Hematopoietic multipotent progenitor cell treated with erythropoietin and hydrocortisone succinate and interleukin-3 and kit ligand, for 15 days (in vitro differentiated cells): Measurements from ENCODE around the gene RBM5.
A peak's percentile ranks its signal among the peaks of the same experiment; 100 is the strongest.

Source experiments
- DNase-seq: peaks from one replicate; pipeline ENCODE4 v3.0.0-alpha.2; 2015; ENCODE audit warnings: low spot score

RBM5 gene

DNA sequence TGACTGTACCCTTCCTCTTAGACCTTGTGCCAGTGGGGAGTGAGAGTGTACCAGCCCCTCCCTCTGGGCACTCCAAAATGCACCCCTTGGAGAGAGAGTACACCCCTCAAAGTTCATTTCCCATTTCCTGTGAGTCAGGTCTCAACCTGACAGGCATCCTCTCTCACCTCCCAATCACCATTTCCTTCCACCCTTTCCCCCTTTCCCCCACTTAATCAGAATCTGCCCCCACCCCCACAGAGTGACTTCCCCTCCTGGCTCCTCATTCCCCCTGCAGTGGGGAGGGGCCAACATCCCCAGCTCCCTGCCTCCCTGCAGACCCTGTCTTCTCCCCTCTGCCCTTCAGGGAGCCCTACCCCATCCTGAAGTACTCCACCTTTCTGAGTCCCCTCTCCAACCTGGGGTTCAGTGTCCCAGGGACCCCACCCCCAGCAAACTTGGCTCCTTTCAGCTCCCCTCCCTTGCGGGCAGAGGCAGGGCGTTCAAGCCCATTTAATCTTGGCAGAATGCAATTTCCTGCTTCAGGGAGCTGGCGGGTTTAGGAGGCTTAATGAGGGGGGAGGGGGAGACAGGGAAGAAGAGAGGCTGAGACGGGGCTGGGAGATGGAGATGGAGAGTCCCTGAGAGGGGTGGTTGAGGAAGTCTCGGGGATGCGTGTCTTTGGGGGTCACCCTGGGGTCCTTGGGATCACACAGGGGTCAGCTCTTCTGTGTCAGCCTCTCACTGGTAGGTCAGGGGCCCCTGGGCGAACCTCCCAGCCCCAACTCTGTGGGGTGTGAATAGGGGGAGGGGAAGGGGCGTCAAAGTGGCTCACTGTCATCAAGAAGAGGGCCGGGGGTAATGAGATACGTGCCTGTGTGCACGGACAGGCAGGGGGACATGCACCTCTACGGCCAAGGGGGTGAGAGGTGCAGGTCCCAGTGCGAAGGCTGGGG lies 49.8 kb downstream of the RBM5 start:
- DNase-seq: no peak

DNA sequence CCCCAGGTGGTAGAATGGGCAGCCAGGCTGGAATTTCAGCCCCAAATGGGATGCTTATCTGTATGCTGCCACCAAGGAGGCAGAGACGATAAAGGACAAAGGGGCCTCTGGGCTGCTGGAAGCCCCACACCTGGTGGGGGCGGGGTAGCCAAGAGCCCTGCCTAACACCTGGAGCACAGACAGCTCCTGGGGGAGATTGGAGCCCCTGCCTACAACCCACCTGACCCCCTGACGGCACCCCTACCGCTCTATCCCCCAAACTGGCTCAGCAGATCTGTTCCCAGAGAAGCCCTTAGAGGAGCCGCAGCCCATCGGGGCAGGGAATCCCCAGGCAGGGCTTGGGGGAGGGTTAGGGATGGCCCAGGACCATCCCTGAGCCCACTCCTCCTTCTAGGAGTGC lies 50.6 kb downstream of the RBM5 start:
- DNase-seq: no peak

DNA sequence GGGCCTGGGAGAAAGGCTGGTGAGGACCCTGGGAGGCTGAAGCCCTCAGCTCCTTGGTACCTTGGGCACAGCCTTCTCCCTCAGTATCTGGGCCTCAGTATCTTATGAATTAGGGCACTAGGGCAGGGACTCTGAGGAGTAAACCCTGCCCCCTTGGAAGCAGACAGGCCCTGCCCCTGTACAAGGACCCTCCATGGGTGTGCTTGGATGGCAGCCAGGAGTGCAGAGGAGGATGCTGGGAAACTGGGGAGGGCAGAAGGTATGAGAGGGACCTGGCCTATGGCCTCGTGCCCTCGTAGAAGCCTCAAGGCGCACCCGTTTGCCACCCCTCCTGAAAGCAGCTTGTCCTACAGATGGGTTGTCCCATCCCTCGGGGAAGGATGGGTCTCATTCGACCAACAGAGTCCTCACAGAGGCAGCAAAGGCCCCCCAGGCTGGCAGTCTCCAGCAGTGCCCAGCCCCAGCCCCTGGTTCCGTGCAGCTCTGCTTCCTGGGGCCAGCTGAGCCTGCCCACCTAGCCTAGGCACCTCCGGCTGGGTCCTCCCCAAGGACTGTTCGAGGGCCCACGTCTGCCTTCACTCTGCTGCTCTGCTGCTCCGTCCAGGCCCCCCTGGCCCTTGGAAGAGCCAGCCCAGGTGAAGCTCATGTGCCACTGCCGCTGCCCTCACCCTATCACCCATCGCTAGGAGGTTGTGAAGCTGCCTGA lies 51.2 kb downstream of the RBM5 start:
- no peak for DNase-seq

DNA sequence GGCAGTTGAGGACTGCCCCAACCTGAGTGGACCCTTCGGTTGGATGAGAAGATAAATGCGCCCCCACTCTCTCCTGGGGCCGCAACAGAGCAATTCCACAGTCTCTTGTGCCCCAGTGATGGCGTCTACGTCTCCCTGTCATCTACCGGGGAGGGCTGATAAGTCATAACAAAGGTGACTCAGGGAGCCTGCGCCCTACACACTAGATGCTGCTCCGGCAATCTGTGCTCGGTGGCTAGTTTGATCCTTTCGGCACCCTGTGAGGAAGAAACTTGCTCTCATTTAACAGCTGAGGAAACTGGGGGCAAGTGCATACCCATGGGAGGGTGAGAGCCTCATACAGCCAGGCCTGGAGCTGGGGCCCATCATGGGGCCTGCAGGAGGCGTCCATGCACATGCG lies 52.3 kb downstream of the RBM5 start:
- no peak for DNase-seq

DNA sequence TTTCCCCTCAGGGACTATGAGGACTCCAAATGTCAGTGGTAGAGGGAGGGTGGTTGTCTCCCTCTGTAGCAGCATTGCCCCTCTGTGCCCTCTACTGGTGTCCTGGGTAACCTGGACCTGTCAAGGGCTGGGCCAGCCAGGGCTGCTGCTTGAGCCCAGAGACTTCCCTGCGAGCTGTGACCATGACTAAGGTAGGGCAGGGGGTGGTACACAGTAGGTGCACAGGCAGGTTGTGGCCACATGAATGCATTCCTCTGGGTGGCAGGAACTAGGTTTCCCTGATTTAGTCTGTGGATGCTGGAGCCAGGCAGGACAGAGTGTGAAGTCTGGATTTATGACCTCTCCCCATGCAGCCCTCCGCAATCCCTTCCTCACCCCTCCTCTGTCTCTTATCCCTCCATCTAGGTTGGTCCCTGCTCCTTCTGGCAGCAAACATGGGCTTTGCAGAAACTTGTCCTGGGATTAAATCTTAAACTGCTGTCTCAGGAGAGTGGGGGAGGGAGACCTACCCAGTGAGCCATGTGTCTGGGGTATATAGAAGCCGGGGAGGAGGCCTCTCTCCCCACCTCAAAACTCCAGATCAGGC lies 57.7 kb downstream of the RBM5 start:
- no peak for DNase-seq

DNA sequence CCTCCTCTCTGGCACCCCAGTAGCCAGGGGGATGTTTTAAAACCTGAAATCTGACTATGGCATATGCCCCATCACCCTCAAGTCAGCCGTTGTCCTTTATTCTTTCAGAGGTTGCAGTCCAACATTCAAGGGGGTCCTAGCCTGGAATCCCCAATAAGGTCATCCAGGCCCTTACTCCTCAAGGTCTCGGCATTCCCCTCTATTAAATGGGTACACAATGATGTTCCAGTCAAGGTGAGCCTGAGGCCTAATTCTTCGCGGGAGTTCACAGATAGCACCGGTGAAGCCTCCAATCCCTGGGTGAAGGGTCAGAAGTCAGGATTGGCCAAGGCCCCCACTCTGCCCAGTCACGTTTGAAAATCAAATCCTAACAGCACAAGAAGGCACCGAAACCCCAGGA lies 58.3 kb downstream of the RBM5 start:
- DNase-seq: no peak

DNA sequence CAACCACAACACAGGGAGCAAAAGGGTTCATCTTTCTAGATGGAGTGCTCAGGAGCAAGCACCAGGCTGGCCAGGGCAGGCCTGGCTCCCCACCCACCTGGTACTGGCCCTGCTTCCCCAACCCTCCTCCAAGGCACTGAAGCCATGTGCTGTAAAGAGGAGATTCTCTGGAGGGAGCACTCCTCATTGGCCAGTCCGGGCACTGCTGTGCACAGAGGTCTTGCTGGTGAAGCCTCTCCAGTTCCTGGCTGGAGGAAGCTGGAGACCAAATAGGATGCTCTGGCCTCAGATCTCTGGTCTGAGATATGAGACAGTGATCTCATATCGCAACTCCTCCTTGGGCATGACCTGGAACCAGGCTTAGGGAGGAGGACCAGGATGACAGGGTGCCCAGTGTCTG lies 58.7 kb downstream of the RBM5 start:
- no peak for DNase-seq

DNA sequence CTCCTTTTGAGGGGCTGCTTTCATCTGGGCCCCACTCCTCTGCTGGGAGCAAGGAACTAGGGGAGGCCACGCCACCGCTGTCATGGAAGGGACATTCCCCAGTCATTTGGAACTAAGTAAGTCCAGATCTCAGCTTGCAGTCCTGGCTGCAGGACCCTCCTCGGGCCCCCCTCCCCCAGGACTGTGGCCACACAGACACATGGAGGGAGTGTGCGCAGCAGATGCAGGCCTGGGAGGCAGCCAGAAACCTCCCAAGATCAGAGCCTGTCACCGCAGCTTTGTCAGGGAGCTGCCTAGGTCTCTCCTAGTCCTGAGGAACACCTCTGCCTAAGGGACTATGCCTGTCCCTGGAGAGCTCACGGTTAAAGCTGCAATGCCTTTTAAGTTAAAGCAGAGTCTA lies 59.1 kb downstream of the RBM5 start:
- no peak for DNase-seq

DNA sequence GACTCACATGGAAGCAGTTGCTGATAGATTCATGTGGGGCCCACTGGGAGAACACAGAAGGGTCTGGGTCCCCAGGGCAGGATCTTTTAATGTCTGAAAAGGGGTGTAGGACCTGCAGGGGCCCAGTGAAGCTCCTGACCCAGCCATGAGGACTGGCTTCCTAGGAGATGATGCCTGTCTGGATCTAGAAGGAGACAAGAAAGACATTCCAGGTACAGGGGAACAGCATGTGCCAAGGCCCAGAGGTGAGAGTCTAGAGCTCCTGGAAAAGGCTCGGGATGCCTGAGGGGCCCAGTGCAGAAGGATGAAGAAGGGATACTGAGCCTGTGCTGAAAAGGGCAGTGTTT lies 61.7 kb downstream of the RBM5 start:
- no peak for DNase-seq

DNA sequence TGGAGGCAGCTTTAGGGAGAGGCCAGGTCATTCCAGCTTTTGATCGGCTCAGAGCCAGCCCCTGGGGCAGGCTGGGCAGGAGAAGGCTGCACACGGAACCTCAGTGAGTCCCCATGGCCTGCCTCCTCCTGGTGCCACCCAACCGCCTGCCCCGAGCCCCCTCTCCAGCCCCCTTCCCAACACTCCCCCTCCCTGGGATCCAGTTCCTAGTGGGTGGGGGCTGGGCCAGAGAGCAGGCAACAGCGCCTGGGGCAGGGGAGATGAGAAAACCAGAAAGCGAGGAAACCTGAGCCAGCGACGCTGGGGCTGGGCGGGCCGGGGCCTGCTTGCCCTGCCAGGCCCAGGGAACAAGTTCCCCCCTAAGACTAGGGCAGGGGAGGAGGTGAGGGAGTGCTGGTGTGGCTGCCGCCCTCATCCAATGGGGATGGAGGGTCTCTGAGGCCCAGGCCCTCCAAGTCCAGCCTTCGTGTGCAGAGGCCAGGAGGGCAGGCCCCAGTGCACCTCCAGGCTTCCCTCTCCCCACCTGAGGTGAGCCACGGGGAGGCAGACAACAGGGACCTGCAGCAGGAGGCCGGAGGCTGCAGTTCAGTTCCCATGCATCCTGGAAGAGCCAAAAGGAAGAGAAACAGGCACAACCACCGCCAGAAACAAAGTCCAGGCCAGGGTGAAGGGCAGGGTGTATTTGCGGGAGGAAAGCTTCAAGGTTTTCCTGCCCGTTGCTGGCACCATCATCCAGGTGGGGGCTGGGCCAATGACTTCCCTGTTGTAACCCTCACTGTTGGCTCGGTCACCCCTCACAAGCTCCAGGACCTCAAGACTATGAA lies 62.4 kb downstream of the RBM5 start:
- no peak for DNase-seq

DNA sequence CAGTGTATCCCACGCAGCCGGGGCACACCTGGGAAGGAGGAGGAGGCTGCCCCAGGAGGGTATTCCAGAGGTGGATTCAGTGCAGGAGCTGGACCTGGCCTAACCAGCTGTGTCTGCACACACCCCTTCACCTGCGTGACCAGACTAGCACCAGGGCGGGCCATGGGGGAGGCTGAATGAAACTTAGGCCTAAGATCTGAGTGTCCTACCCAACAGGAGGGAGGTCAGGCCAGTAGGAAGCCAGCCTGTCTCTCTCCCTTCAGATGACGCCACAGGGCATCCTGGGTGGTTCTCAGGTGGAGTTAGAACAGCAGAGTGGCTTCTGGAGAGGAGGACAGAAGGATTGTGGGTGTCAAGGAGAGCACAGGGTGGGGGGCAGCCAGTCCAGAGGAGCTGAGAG lies 63.0 kb downstream of the RBM5 start:
- DNase-seq: no peak

DNA sequence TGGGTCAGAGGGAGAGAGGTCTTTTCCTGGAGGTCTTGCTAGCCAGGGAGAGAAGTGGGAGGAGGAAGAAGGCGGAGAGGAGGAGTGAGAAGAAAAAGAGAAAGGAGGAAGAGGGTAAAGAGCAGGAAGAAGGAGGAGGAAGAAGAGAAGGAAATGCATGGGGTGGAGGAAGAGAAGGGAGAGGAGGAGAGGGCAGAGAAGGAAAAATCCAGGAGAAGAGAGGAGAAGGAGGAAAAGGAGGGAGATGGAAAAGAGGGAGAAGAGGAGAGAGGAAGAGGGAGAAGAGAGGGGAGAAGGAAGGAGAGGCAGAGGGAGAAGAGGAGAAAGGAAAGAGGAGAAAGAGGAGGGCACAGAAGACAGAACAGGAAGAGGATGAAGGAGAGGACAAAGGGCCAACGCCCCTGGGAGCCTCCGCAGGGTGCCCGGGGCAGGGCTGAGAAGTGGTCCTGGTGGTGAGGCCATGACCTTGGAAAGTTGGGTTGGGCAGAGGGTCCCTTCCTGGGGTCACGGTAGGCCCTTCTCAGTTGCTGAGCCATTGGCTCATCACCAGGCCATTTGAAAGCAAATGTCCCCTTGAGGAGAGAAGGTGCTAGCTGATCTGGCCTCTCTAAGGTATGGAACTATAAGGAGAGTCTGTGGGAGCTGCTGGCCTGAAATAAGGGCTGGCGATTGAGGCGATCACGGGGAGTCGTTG lies 65.2 kb downstream of the RBM5 start:
- no peak for DNase-seq

DNA sequence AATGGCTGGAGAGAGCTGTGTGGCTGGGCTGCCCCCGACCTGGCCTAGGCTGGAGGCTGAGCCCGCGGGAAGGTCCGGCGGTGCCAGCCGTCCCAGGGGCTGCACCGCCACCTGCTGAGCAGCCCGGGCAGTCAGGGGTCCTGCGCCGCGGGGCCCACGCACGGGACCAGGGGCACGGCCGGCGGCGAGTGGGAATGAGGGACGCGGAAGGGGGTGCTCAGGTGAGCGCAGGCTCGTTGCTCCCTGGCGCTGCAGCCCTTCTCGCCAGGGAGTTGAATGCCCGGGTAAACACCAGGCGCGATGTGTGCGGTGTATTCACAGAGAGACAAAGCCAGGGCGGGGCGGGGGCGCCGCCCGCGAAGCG lies 65.7 kb downstream of the RBM5 start:
- DNase-seq: no peak

DNA sequence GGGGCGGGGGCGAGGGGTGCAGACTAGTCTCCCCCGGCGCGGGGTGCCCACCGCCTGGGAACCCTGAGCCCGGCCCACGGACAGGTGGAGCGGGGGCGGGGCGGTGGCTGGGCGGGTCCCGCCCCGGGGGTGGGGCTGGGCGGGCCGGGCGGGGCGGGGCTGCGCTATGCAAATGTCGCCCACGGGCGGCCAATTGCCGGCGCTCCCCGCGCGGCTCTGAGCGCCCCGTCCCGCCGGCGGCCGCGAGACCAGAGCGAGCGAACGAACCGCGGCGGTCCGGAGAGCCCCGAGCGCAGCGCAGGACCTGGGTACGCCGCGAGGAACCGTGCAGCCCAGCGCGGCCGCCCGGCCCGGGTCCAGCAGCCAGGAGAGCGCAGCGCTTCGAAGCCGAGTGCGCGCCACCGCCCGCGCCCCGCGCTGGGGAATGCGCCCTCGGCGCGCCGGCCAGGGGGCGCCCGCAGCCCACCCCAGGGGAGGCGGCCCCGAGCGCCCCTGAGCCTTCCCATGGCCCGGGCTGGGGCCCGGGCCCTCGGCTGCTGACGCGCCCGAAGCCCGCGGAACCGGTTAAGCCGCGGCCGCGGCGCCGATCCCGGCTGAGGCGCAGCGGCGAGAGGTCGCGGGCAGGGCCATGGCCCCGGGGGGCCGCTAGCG lies 66.2 kb downstream of the RBM5 start, which contains the start of gene SEMA3F:
SEMA3F (plus strand) TSS at position 485 of the 651 bp plus-strand sequence. CDS start 4,299 bp downstream, outside the sequence.
- peak; percentile 55 for DNase-seq

DNA sequence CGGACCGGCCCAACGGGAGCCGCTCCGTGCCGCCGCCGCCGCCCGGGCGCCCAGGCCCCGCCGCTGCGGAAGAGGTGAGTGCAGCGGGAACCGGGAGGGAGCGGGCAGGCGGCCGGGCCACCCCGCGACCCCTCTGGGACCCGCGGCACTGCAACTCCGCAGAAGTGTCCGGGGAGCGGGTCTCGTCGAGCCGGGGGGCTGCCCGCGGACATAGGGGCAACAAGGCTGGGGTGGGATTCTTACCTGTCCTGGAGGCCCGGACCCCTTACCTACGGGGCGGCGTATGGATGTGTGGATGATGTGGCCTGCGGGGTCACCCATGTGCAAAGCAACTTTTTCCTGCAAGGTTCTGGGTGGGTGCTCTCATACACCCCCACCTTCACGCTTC lies 66.8 kb downstream of the RBM5 start:
- DNase-seq: no peak

DNA sequence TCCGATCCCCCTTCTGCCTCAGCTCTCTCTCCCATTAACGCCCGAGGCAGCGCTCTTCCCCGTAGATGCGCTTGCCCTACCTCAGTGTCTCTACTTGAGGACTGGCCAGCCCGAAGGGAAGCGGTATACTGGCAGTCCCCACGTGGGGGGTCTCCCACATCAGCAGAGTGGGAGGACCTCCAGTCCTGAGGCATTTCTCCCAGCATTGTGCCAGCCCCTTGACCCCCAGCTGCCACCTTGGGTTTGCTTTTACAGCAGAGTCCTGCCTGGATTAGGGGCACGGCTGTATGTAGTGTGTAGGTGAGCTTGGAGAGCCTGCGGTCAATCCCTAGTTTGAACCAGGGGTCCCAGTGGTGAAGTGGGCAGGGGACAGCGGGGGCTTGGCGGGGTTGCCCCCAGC lies 67.2 kb downstream of the RBM5 start:
- no peak for DNase-seq

DNA sequence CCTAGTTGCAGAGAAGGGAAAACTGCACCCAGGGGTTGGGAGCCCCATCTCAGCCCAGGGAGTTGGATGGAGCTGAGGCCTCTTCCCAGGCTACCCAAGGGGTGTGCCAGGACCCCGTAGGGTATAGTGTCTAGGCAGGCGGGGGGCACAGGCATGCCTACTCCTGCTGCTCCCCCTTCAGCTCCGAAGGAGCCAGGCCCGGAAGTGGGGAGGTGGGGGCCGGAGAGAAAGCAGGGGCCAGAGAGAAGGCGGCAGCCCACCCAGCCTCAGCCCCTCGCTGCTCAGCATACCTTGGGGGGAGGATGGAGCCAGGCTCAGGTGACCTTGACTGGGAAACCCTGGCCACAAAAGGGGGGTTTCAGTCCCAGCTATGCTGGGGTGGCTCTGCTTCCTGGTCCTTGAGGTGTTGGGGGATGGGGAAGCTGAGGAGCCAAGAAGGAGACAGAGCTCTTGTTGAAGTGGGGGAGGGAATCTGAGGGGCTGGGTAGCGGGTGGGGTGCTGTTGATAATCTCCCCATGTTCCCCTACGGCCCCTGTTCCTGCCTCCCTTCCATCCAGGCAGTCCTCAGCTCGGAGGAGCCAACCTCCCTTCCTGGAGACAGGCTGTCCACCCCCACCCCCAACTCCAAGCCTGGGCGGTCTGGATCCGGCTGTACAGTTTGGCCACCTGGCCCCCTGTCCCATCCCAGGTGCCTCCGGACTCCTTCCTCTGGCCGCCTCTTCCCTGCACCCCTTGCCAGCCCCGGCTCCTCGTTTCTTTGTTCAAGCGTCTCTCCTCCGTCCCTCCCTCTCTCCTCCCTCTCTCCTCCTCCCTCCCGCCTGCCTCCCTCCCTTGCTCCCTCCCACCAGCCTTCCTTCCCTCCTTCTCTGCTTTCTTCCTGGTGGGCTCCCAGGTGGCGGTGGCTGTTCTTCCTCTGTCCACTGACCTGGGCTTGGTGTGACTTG lies 68.1 kb downstream of the RBM5 start:
- DNase-seq: no peak

DNA sequence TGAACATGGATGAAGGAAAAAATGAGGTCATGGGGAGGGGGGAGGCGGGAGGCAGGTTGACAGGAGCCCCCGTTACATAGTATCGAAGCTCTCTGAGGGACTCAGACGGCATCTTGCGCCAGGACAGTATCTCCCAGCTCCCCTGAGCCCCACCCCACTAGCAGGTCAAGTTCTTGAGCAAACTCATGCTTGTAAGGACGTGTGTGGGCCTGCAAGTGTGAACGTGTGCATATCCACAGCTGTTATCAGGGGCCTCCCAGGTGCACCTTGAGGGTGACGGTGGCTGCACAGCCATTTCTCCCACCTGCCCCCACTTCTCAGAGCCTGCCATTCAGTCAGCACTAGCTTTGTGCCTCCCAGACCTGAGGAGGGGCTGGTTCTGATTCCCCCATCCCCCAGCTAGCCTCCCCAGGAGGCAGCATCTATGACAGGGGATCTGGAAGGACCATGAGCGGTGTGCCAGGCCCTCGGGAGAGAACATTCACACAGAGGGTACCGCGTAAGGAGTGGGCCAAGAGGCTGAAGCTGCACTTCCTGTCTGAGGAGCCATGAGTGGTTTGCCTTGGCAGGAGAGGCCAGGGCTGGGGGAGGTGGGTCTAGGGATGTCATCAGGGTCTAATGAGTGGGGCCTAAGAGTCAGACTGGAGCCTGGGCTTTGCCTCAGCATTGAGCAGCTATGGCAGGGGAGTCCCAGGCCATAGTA lies 69.3 kb downstream of the RBM5 start:
- DNase-seq: no peak

DNA sequence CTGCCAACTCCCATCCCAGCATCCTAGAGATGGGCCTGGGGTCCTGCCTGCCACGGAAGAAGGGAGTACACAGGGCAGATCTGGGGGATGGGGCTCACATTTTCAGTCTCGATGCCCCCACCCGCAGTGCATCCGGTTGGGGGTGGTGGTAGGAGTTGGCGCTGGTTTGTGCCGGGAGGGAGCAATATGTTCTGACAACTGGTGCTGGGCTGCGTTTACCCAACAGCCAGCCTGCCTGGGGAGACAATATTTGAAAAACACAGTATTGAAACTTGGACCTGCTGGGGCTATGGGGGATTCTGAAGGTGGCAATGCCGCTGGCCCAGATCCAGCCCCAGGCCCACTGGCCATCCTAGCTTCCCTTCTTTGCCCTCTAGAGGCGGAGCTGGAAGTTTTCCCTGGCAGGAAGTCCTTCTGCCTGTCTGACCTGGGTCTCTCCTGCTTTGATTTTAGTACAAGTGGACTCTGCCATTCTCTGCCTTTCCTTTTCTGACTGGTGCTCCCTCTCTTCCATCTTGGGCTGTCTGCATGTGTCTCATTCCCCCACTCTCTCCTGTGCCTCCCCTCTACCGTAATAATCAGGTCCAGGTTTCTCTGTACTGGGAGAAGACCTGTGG lies 69.9 kb downstream of the RBM5 start:
- no peak for DNase-seq
